Neural crest cell (in vitro differentiated cells): ENCODE results near the gene ZNF385B. TPM values are rescaled to one million over a fixed set of nuclear protein-coding genes. Genes with fewer than 3 reads are reported as not detected.

Source experiments
- DNase-seq: peaks from one replicate; pipeline ENCODE4 v3.0.0; 2021; ENCODE audit warnings: low read depth, mixed read lengths, low spot score
- H3K27ac Mint-ChIP-seq: one replicate; pipeline ENCODE4 v1.8.0; 2021; ENCODE audit warnings: mild to moderate bottlenecking, mixed read lengths; ENCODE audit not compliant: unreplicated experiment
- H3K27me3 Mint-ChIP-seq: 2 replicates; pipeline ENCODE4 v1.8.0; 2021; ENCODE audit warnings: low read depth, mild to moderate bottlenecking, mixed read lengths
- H3K36me3 Mint-ChIP-seq: 2 replicates; pipeline ENCODE4 v1.8.0; 2021; ENCODE audit warnings: low read depth, mild to moderate bottlenecking, mixed read lengths
- H3K4me1 Mint-ChIP-seq: 2 replicates; pipeline ENCODE4 v1.8.0; 2021; ENCODE audit warnings: mixed read lengths
- H3K4me3 Mint-ChIP-seq: one replicate; pipeline ENCODE4 v1.8.0; 2021; ENCODE audit warnings: mild to moderate bottlenecking, mixed read lengths
- H3K9me3 Mint-ChIP-seq: 2 replicates; pipeline ENCODE4 v1.8.0; 2021; ENCODE audit warnings: mixed read lengths
- total RNA-seq: library from RNA; stranded (reverse); gene quantifications from 2 replicates; pipeline ENCODE4 v1.2.1, GENCODE V29; 2021
- TF ChIP-seq, protein P1 (sequence below): fragments of 200-600 bp; sonication (generic); conservative IDR thresholded peaks from 2 replicates; pipeline ENCODE4 v1.5.0; 2021; ENCODE audit warnings: antibody characterized with exemption, mild to moderate bottlenecking

ZNF385B gene
- total RNA-seq, 1 donor from 2014 or later = 2.1 TPM

DNA sequence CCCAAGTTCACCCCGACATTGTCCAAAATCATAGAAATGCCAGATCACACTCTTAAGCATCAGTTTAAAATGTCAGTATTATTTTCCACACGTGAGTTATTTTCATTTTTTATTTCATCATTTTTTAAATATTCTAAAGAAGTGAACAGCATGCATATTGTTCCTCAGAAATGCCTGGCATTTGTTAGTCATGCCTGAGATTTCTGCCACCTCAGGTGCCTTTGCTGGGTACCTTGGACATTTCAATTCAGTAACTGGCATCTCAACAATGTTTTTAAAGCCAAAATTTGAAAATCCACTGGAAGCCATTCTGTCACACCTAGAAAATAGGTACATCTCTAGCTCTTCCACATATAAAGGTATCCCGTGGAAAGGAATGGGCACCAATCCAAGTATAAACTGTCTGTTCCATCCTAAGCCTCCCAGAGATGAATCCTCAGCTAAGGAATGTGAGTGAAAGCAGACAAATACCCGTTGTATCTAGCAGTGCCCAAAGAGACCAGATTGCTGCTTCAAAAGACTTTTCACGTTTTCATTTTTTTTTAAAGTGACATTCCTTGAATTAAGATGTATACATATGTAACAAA, 159.8 kb downstream of the ZNF385B start:
- Mint-ChIP-seq H3K36me3 (no peaks in the 10 kb centered on the region), H3K27ac (no peak overlapping the region), H3K4me3 (no peak overlapping the region), H3K27me3 (no peaks in the 10 kb centered on the region), H3K4me1 (peaks cover 7% of the 10 kb centered on the region), H3K9me3 (no peaks in the 10 kb centered on the region)
- TF ChIP-seq, protein P1, sequence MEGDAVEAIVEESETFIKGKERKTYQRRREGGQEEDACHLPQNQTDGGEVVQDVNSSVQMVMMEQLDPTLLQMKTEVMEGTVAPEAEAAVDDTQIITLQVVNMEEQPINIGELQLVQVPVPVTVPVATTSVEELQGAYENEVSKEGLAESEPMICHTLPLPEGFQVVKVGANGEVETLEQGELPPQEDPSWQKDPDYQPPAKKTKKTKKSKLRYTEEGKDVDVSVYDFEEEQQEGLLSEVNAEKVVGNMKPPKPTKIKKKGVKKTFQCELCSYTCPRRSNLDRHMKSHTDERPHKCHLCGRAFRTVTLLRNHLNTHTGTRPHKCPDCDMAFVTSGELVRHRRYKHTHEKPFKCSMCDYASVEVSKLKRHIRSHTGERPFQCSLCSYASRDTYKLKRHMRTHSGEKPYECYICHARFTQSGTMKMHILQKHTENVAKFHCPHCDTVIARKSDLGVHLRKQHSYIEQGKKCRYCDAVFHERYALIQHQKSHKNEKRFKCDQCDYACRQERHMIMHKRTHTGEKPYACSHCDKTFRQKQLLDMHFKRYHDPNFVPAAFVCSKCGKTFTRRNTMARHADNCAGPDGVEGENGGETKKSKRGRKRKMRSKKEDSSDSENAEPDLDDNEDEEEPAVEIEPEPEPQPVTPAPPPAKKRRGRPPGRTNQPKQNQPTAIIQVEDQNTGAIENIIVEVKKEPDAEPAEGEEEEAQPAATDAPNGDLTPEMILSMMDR = no peak
- DNase-seq = no peak

GRCh38 chr2:179695486-179695885, 165.9 kb downstream of the ZNF385B start:
- Mint-ChIP-seq H3K27ac (no peak overlapping the region), H3K27me3 (no peaks in the 10 kb centered on the region), H3K4me3 (no peak overlapping the region), H3K4me1 (no peaks in the 10 kb centered on the region), H3K36me3 (no peaks in the 10 kb centered on the region), H3K9me3 (peaks cover 2% of the 10 kb centered on the region)
- TF ChIP-seq, protein P1 = no peak
- DNase-seq = no peak

DNA sequence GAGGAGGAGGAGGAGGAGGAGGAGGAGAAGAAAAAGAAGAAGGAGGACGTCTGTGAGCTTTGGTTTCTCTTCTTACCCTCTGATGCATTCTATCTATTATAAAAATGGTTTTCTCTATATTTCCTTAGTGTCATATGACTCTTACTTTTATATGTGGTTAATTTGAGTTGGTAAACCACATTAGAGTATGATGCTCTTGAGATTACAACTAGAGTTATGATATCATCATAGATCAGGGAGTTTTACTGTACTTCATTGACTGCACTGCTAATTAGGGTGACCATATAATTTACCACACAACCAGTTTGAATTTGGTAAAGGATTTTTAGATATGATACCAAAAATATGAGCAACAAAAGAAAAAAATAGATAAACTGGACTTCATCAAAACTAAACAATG, 166.4 kb downstream of the ZNF385B start:
- H3K27ac Mint-ChIP-seq = no peak overlapping the region
- no peak for DNase-seq
- H3K4me3 Mint-ChIP-seq = no peak overlapping the region
- H3K4me1 Mint-ChIP-seq = no peaks in the 10 kb centered on the region
- no peaks in the 10 kb centered on the region for H3K27me3 Mint-ChIP-seq
- TF ChIP-seq, protein P1 = no peak
- H3K36me3 Mint-ChIP-seq = no peaks in the 10 kb centered on the region
- peaks cover 2% of the 10 kb centered on the region for H3K9me3 Mint-ChIP-seq

DNA sequence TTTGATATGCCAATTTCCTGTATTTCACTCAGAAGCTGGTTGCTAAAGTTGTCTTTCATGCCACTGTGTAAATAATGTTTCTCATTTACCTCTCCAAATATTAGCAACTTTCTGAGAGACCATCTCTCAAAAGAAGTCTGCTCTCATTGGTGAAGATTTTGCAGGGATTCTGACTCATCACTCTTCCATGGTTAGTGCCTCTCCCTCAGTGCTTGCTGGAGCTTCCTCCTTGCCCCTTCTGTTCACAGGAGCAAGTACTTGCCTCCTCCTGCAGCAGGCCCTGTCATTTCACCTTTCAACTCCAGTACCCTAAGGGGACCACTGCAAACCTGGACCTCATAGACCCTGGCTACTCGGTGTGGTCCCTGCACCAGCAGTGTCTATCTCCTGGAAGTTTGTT, 168.8 kb downstream of the ZNF385B start:
- Mint-ChIP-seq H3K4me1 (no peaks in the 10 kb centered on the region), H3K4me3 (no peak overlapping the region), H3K9me3 (peaks cover 2% of the 10 kb centered on the region), H3K36me3 (no peaks in the 10 kb centered on the region), H3K27ac (no peak overlapping the region), H3K27me3 (no peaks in the 10 kb centered on the region)
- DNase-seq = no peak
- TF ChIP-seq, protein P1 = no peak

- Mint-ChIP-seq H3K27ac (no peak overlapping the region), H3K27me3 (no peaks in the 10 kb centered on the region), H3K4me1 (no peaks in the 10 kb centered on the region), H3K36me3 (no peaks in the 10 kb centered on the region), H3K9me3 (peaks cover 2% of the 10 kb centered on the region), H3K4me3 (no peak overlapping the region)
- no peak for DNase-seq
- TF ChIP-seq, protein P1 = no peak
Measured at GRCh38 chr2:179692043-179692442, 169.4 kb downstream of the ZNF385B start.
